GM11168 (cell line): ENCODE data around the gene CRB2.

ENCODE experiments used
- in situ Hi-C: fragments of 300-500 bp; cut with MboI; formaldehyde crosslinking; loops from one replicate; pipeline ENCODE4 v1.12.0; 2022; ENCODE audit warnings: low sequenced_read_pairs; ENCODE audit not compliant: unreplicated experiment

The CRB2 gene

DNA sequence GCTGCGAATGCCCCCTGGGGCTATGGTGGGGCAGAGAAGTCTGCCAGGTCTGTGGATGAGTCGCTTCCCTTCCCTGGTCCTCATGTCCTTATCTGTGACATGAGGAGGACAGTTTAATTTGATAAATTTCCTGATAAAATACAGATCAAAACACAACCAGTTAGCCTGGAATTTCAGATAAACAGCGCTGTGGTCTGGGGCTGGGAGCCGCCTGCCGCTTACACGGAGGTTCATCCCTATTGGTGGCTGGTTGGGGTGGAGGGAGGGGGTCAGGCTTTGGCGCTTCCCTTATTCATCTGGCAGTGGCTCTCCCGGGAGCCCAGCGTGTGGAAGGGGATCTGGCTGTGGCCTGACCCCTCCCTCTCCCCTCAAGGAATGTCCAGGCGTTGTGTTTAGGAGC lies 17.9 kb downstream of the CRB2 start:
- in situ Hi-C loops: no loop called here

GRCh38 chr9:123375469-123376132 lies 19.6 kb downstream of the CRB2 start:
- in situ Hi-C loops: no loop called here

GRCh38 chr9:123376218-123377071 lies 20.4 kb downstream of the CRB2 start:
- in situ Hi-C loops: no loop called here

DNA sequence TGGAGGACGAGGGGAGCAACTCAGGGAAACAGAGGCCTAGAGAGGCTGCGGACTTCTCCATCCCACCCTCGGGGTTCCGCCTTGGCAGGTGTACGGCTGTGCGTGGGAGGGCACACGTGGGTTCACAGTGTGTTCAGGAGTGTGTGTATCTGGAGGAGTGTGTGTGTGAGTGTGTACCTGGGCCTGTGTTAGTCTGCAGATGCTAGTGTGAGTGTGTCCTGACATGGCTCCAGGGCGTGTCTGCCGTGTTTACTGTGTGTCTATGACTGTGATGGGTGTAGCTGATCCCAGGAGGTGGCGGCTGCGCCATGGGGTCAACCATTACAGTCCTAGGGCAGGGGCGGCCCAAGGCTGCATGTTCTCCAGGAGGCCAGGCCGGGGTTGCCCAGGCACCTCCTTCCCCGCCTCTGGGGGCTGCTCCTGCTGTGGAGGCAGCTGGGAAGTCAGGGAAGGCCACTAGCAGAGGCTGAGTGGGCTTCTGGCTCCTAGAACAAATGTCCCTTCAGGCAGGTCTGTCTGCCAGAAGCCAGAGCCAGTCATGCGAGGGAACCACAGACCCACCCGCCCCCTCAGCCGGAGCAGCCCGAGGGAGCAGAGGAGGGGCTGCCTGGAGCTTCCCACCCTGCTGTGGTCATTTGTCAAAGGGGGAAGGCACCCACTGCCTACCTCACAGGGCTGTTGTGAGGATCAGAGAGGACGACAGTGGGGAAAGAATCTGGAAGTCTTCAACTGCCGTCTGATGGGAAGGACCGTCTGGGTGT lies 21.4 kb downstream of the CRB2 start:
- in situ Hi-C loops: no loop called here

- in situ Hi-C loops: no loop called here
These were observed 22.0 kb downstream of the CRB2 start for GRCh38 chr9:123378025-123378424.

DNA sequence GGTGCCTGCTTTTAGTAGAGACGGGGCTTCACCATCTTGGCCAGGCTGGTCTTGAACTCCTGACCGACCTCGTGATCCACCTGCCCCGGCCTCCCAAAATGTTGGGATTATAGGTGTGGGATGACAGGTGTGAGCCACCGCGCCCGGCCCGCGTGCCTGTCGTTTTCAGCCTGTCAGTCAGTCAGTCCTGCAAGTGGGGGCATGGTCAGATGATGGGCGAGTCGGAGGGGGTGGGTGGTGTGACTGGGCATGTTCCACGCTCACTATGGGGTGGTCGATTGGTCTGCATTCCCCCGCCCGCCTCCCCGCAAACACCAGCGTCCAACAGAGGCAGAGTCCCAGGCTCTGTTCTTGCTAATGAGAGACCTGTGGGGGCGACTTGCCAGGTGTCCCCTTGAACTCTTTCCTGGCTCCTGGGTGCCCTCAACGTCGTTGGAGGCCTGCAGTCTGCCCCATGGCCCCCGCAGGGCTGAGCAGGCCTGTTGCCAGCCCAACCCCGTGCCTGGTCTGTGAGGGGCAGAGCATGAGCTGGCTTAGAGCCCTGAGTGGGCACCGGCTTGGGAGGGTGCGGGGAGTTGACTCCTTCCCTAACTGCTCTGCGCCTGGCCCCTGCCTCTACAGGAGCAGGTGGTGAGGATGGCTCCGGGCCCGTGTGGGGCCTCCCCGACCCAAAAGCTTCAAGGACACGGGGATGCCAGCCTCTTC lies 23.1 kb downstream of the CRB2 start:
- in situ Hi-C loops: no loop called here

GRCh38 chr9:123380852-123381705 lies 25.1 kb downstream of the CRB2 start:
- in situ Hi-C loops: no loop called here

GRCh38 chr9:123382653-123383511 lies 26.9 kb downstream of the CRB2 start:
- in situ Hi-C loops: no loop called here

DNA sequence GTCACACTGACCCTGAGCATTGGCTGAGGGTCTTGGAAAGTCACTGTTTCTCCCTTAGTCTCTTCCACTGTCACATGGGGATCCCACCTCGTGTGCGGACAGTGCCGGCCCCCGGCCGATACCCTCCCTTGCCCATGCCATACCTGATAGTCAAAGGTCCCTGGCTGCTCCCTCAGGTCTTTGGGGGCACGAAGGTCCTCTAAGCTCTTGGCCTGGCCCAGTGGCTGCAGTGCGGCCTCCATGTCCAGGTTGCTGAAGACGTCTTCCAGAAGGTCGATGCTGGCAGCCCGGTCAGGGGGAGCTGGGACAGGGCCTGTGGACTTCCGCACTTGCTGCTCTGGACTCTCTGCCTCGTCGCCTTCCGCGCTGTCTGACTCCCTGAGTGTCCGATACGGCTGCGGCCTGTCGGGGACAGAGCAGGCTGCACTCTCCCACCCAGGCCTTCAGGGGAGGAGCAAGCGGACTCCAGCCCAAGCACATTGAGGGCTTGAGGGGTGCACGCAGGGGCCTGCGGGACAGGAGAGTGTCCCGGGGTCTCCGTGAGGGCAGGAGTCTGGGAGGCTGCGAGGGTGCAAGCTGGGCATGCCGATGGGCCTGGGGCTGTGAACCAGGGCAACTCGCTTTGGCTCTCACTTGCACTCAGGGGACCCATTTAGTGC lies 27.6 kb downstream of the CRB2 start:
- in situ Hi-C loops: no loop called here

DNA sequence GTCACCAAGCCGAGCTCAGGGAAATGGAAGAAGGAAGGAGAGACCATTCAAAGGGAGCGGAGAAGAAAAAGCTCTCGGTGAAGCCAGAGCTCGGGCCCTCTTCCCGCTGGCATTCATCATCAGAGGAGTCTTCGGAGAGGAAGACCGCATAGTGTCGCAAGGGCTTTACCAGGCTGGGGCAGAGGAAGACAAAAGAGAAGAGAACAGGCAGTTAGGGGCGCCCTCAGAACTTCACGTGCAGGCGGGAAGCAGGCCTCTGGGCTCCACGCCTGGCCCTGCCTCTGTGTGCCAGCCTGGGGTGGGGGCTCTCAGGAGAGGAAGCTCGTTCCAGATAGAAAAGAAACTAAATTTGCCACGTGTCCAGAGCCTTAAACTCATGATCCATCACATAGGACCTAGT lies 31.7 kb downstream of the CRB2 start:
- in situ Hi-C loops: no loop called here

- in situ Hi-C loops: no loop called here
These were observed 33.1 kb downstream of the CRB2 start for GRCh38 chr9:123389070-123389469.

DNA sequence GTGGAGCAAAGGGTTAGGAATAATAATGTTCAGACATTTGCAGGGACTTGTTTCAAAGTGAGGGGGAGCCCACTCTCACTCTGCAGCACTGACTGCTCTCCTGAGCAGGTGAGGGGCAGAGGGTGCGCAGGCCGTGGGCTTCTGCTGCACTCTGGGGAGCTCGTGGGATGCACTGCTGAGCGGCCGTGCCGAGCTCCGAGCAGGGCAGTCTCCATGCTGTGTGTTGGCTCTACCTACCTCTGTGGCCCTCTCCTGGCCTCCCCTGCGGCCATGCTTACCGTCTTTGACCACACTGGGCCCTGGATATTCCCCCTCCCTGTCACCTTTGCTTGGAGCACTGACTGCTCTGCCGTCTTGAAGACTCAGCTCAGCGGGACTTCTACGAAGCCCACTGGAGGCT lies 33.7 kb downstream of the CRB2 start:
- in situ Hi-C loops: no loop called here

DNA sequence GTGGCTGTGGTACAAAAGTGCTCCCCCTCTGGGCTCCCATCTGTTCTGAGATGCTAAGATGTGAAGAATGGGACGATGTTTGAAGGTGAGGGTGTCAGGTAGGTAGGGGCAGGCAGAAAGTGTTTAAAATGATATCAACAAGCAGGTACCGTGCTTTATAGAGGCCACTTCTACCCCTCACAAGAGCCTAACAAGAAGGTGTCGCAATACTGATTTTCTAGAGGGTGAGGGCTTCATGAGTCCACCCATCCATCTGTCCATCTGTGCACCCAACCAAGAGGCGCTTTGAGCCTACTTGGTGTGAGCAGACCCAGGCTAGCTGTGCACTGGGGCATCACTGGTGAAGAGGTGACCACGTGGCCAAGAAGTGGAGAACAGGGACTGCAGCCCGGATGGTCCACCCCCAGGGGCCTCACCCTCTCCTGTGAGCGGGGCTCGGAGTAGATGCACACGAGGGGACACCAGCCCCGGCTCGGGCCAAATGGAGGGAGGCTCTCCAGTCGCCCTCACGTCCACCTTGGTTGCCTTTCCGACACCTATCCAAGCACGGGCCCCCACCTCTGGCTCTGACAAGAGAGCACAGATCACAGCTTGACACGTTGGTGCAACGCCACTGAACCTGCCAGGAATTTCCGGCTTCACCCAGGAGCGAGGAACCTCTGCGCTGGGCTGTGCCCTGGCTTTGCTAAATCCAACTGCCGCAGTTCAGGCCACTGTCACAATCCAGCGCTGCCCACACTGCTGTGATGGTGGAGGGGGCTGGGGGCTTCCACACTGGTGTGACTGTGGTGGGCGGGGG lies 34.5 kb downstream of the CRB2 start:
- in situ Hi-C loops: no loop called here

GRCh38 chr9:123391233-123391632 lies 35.2 kb downstream of the CRB2 start:
- in situ Hi-C loops: no loop called here

GRCh38 chr9:123391946-123392345 lies 35.9 kb downstream of the CRB2 start:
- in situ Hi-C loops: no loop called here

- in situ Hi-C loops: no loop called here
These were observed 36.8 kb downstream of the CRB2 start for GRCh38 chr9:123392802-123393201.
